HL-60 (cell line): ENCODE results near the gene SPINT1.

Source experiments
- DNase-seq, 2 experiments: peaks; one replicate each; pipeline ENCODE4 v3.0.0-alpha.2; 2010 to 2020; ENCODE audit warnings: low read depth in 1 of 2, low spot score in 1 of 2
- H3K27ac ChIP-seq: fragments of 250-450 bp; sonication (Bioruptor Pico); replicated peaks from 2 replicates; pipeline ENCODE4 v1.5.1; 2020; ENCODE audit warnings: mild to moderate bottlenecking, moderate library complexity
- H3K27me3 ChIP-seq: fragments of 250-450 bp; sonication (Bioruptor Pico); 2 replicates; pipeline ENCODE4 v1.5.1; 2021; ENCODE audit warnings: mild to moderate bottlenecking, moderate library complexity; ENCODE audit not compliant: insufficient read depth, poor library complexity, severe bottlenecking
- H3K4me3 ChIP-seq: replicated peaks from 2 replicates; pipeline ENCODE4 v1.5.1; 2011; ENCODE audit warnings: mild to moderate bottlenecking, control low read depth, low read length; ENCODE audit not compliant: insufficient read depth
- GABPA ChIP-seq: IDR thresholded peaks from 2 replicates; pipeline ENCODE4 v1.6.1; 2012; ENCODE audit warnings: low read depth
- POLR2AphosphoS5 ChIP-seq: IDR thresholded peaks from 2 replicates; pipeline ENCODE4 v1.6.1; 2012; ENCODE audit warnings: low read depth
- SPI1 ChIP-seq: IDR thresholded peaks from 2 replicates; pipeline ENCODE4 v1.6.1; 2012; ENCODE audit warnings: low read depth, mild to moderate bottlenecking, borderline replicate concordance
- TF ChIP-seq, protein P1 (sequence below): IDR thresholded peaks from one replicate; pipeline ENCODE4 v1.5.1; 2011; ENCODE audit warnings: low read length, control low read depth, inconsistent platforms; ENCODE audit not compliant: insufficient read depth
- TF ChIP-seq, protein P2 (sequence below): IDR thresholded peaks from 2 replicates; pipeline ENCODE4 v1.6.1; 2012; ENCODE audit warnings: low read depth; ENCODE audit not compliant: insufficient replicate concordance

The SPINT1 gene

DNA sequence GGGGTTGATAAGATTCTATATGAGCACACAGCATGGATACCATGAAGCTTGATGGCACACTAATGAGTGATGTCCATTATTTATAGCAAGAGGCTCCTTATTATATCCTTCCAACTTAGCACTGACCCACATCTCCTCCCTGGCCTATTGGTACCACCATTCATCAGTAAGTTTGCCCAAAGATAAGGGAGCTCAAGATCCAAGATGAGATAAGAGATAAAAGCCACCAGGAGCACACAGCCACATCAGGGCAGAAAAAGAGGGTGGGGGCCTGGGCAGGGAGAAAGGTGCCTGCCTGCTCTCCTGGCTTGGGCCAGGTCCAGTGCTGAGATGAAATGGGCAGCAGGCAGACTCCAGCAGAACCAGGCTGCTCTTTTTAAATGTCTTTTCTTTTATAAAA lies 10.9 kb upstream of the SPINT1 start:
- Histone ChIP-seq H3K4me3 (no peak overlapping the region), H3K27ac (no peak overlapping the region), H3K27me3 (no peaks in the 10 kb centered on the region)
- TF ChIP-seq GABPA (no peak), SPI1 (no peak), POLR2AphosphoS5 (no peak)
- TF ChIP-seq, protein P1, sequence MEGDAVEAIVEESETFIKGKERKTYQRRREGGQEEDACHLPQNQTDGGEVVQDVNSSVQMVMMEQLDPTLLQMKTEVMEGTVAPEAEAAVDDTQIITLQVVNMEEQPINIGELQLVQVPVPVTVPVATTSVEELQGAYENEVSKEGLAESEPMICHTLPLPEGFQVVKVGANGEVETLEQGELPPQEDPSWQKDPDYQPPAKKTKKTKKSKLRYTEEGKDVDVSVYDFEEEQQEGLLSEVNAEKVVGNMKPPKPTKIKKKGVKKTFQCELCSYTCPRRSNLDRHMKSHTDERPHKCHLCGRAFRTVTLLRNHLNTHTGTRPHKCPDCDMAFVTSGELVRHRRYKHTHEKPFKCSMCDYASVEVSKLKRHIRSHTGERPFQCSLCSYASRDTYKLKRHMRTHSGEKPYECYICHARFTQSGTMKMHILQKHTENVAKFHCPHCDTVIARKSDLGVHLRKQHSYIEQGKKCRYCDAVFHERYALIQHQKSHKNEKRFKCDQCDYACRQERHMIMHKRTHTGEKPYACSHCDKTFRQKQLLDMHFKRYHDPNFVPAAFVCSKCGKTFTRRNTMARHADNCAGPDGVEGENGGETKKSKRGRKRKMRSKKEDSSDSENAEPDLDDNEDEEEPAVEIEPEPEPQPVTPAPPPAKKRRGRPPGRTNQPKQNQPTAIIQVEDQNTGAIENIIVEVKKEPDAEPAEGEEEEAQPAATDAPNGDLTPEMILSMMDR: no peak
- TF ChIP-seq, protein P2, sequence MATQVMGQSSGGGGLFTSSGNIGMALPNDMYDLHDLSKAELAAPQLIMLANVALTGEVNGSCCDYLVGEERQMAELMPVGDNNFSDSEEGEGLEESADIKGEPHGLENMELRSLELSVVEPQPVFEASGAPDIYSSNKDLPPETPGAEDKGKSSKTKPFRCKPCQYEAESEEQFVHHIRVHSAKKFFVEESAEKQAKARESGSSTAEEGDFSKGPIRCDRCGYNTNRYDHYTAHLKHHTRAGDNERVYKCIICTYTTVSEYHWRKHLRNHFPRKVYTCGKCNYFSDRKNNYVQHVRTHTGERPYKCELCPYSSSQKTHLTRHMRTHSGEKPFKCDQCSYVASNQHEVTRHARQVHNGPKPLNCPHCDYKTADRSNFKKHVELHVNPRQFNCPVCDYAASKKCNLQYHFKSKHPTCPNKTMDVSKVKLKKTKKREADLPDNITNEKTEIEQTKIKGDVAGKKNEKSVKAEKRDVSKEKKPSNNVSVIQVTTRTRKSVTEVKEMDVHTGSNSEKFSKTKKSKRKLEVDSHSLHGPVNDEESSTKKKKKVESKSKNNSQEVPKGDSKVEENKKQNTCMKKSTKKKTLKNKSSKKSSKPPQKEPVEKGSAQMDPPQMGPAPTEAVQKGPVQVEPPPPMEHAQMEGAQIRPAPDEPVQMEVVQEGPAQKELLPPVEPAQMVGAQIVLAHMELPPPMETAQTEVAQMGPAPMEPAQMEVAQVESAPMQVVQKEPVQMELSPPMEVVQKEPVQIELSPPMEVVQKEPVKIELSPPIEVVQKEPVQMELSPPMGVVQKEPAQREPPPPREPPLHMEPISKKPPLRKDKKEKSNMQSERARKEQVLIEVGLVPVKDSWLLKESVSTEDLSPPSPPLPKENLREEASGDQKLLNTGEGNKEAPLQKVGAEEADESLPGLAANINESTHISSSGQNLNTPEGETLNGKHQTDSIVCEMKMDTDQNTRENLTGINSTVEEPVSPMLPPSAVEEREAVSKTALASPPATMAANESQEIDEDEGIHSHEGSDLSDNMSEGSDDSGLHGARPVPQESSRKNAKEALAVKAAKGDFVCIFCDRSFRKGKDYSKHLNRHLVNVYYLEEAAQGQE: no peak
- no peak for DNase-seq

DNA sequence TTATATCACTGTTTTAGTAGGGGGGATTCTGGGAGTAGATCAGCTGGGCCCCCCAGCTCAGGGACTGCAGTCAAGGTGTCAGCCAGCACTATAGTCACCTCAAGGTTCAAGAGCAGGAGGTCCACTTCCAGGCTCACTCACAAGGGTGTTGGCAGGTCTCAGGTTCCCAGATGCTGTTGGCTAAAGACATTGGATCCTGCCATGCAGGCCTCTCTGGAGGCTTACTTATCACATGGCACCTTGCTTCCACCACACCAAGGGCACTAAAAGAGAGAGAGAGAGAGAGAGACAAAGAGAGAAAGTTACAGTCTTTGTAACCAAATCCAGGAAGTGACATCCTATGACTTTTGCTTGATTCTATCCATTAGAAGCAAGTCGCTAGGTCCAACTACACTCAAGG lies 7.8 kb upstream of the SPINT1 start:
- no peak for TF ChIP-seq POLR2AphosphoS5
- TF ChIP-seq, protein P2: no peak
- no peak for TF ChIP-seq SPI1
- TF ChIP-seq, protein P1: no peak
- no peak for TF ChIP-seq GABPA
- no peak overlapping the region for H3K27ac ChIP-seq
- DNase-seq: no peak

DNA sequence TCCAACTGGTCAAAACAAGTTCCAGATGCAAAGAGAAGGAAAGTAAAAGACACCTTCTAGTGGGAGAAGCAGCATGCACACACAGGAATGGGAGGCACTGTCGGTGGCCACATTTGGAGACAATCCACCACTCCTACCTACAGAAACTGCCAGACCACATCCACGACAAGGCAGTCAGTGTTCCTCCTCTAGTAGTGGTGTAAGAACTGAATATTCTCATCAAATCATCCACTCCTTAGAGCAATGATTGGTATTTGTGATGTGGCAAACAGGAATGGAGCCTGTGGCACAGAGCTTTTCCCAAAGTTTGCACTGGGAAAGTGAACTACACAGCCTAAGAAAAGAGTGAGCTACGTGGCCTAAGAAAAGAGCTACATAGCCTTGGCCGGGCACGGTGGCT lies 5.1 kb upstream of the SPINT1 start:
- TF ChIP-seq, protein P1: no peak
- TF ChIP-seq, protein P2: no peak
- TF ChIP-seq SPI1 (no peak), POLR2AphosphoS5 (no peak), GABPA (no peak)
- no peak for DNase-seq
- H3K27me3 ChIP-seq: peaks cover 2% of the 10 kb centered on the region
- H3K4me3 ChIP-seq: no peak overlapping the region
- no peak overlapping the region for H3K27ac ChIP-seq

More for the DNA sequence above, 7.8 kb upstream of the SPINT1 start:
- H3K4me3 ChIP-seq: no peak overlapping the region
- no peaks in the 10 kb centered on the region for H3K27me3 ChIP-seq
